HG03066 (cell line): ENCODE data around the gene NR3C2.
"Not testable (repeated sequence)": the region's sequence is repeated elsewhere in the genome, so short reads cannot be mapped to it uniquely, and the experiment has no call there.

Experiments
- ATAC-seq: cut with Tn5 transposase; IDR thresholded peaks from one replicate; pipeline ENCODE4 v1.9.1; 2021; ENCODE audit warnings: low read depth; ENCODE audit not compliant: unreplicated experiment

Gene NR3C2

GRCh38 chr4:148323316-148323715 lies 118.9 kb downstream of the NR3C2 start:
- not testable (repeated sequence) for ATAC-seq

GRCh38 chr4:148315049-148315448 lies 127.2 kb downstream of the NR3C2 start:
- ATAC-seq: no peak

GRCh38 chr4:148312956-148313490 lies 129.2 kb downstream of the NR3C2 start:
- ATAC-seq: no peak

GRCh38 chr4:148311526-148311925 lies 130.7 kb downstream of the NR3C2 start:
- no peak for ATAC-seq

DNA sequence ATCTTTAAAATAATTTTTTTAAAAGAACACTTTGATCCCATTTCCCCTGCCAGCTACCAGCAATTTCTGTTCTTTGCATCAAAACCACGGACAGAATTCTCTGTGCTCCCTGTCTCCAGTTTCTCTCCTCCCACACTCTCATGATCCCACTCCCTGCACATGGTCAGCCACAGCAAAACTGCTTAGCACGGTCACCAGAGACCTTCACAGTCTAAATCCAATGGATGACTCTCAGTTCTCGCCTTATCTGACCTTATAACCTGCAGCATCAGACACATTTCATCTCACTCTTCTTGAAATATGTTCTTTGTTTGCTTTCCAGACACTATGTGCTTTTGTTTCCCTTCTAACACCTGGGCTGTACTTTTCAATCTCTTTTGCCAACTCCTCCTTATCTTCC lies 131.5 kb downstream of the NR3C2 start:
- no peak for ATAC-seq

GRCh38 chr4:148305751-148306150 lies 136.5 kb downstream of the NR3C2 start:
- no peak for ATAC-seq

DNA sequence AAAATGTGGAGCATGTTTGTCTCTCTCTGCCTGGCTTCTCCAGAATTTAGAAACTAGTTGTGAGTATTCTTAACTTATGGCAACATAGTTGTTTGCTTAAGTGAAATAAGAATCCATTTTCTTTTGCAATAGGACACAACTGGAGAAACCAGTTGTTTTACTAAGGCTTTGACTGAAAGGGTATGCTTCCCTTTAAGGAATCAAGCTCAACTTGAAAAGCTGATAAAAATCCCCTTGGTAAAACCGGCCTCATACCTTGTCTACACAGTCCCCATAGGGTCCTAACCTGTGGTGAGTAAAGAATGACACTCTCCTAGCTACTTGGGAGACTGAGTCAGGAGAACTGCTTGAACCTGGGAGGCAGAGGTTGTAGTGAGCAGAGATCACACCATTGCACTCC lies 139.8 kb downstream of the NR3C2 start:
- no peak for ATAC-seq

GRCh38 chr4:148300877-148301276 lies 141.3 kb downstream of the NR3C2 start:
- no peak for ATAC-seq

DNA sequence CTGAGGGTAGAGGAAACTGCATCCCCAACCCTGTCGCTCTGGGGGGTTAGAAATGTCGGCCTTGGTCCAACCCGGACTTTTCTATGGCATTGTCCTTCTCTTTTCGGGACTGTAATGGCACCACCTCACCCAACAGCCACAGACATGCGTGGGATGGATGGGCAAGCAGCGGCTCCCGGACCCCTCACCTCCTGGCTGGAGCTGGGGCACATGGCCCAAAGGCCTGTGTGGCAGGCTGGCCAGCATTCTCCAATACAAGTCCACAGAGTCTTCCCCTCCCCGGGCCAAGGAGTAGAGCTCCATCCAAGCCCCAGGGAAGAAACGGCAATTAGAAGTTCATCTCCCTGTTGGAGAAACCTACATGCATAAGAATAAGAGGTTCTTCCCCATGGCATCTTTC lies 142.9 kb downstream of the NR3C2 start:
- ATAC-seq: no peak

DNA sequence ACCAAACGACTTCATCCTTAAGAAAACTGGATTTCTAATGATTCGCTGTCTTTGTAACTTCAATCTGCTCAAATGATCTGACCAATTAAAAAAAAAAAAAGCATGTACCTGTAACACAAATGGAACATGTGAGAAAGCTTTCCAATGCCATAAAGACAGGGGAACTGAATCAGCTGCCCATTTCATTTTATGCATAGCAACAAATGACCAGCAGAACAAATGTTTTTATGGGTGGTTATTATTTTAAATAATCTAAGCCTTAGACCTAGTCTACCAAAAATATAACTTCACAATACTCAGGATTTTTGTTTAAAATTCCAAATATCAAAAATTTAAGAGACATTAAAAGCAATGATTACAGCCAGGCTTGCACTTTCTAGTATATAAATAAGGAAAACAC lies 145.7 kb downstream of the NR3C2 start:
- ATAC-seq: no peak

DNA sequence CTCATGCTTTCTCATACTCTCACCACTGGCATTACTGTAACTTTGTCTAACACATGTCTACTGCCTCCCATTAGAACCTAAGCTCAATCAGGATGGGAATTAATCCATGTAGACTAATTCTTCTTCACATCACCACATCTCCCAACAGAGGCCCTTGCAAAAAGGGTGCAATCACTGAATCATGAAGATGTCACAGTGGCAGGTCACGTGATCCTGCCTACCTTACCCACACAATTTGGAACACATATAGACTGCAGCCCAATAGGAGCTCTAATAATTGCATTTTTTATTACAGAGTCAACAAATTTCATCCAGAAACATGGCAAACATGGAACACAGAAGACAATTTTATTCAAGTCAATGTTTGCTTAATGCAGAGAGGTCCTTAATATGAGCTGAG lies 146.6 kb downstream of the NR3C2 start:
- ATAC-seq: no peak

DNA sequence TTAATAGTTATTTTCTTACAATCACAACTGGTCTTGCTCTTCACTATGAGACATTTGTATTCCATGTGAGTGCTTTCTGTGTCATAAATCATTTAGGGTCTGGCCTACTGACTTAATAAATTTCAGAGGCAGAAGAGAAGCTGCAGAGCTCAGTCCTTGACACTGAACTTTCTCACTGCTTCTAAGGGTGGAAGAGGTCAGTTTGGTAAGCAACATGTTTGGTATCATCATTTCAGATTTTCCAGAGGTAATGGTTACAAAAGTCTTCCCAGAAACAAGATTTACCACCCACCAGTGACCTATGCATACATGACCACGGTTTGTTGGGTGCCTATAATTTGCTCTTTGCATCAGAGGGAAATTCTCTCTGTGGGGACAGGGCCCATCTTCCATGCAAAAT lies 148.6 kb downstream of the NR3C2 start:
- no peak for ATAC-seq

- ATAC-seq: no peak
Observed at GRCh38 chr4:148292686-148293085, 149.5 kb downstream of the NR3C2 start.

- ATAC-seq: no peak
Observed at GRCh38 chr4:148289740-148290139, 152.5 kb downstream of the NR3C2 start.

GRCh38 chr4:148288448-148288847 lies 153.8 kb downstream of the NR3C2 start:
- no peak for ATAC-seq

DNA sequence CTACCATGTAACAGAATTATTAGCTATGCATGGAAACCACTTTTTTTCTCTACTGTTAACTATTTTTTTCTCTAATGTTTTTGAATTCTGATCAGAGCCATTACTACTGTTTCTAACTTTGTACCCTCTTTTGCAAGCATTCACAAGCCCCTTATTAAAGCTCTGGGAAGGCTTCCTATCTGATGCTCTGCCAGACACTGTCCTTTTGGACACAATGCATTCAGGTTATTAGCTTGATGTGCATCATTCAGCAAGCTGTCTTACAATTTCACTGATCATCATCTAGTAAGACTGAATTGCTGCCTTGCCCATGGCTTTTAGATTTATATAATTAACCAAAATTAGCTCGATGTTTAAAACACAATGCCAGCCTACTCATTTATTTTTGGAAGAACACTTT lies 155.1 kb downstream of the NR3C2 start:
- ATAC-seq: no peak

DNA sequence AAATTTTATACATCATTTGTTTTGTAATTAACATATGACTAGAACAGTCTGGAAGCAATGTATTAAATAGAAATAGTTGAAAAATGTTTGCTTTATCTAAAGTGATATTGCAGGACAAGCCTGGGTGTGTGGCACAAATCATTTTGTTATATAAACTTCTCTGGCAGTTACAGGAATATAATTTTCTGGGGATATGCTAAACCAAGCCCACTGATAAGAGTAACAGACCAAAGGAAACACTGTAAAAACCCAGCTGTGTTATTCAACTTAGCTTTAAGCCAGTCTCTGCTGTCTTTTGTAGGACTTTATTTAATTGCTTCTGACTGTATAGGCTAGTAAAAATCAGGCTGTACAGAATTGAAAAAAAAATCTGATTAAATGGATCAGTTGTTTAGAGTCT lies 156.2 kb downstream of the NR3C2 start:
- no peak for ATAC-seq

DNA sequence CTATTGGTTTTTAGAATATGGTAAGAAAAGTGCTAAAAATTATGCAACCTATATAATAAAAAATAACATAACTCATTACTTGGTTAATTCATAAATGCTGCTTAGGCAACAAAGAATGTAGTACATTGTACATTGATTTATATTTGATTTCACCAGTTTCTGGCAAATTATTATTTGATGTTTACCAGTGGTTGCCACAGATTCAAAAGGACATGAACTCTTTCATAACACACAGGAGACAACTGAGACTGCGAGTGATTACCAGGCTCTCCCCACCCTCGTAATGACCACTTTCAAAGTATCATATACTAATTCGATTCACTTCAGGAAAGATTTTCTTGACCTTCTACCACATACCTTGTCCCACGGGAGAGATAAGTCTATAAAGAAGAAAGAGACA lies 158.5 kb downstream of the NR3C2 start:
- no peak for ATAC-seq

DNA sequence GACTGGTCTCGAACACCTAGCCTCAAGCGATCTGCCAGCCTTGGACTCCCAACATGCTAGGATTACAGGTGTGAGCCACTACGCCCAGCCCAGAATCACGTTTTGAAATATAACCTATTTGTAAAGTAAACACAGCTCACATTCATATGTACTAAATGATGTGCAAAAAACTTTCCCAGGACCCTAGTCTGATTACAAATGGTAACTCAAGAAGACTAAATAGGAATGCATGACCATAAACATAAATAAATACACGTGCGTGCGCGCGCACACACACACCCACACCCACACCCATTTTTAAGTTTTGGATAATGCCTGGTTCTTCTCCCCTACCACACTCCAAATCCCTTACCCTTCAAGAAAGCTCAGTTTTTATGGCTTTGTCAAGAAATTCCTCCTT lies 163.9 kb downstream of the NR3C2 start:
- no peak for ATAC-seq

- no peak for ATAC-seq
Observed at GRCh38 chr4:148275266-148275665, 166.9 kb downstream of the NR3C2 start.

GRCh38 chr4:148273501-148273986 lies 168.7 kb downstream of the NR3C2 start:
- no peak for ATAC-seq

DNA sequence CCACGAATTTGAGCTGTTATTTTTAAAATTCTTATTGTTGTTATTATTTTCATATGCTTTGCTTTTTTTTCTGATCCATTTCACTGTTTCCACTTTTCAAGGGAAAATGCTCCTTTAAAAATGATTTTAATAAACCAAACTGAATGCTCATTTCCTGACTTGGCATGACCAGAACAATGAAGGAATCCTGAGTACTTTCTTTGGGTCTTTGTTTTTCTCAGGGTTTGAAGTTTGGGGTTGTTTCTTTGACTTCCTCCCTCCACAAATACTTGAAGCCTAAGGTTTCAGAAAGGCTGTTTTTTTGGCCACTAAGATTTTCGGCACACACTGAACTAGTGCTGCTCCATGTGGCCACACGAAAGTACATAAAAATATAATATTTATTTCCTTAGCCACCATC lies 171.0 kb downstream of the NR3C2 start:
- ATAC-seq: no peak

- ATAC-seq: no peak
Observed at GRCh38 chr4:148270630-148271029, 171.6 kb downstream of the NR3C2 start.
